ENCODE measurements around the gene ENO4. TPM values are rescaled to one million over a fixed set of nuclear protein-coding genes. Genes with fewer than 3 reads are reported as not detected.

ENO4 gene
- total RNA-seq, 2 experiments from 2014 or later, result not detected

- no peak overlapping the region for H3K27ac Mint-ChIP-seq
- ChIA-PET CTCF (no interaction called here), POLR2A (no interaction called here)
- no peak for DNase-seq
- H3K27me3 Mint-ChIP-seq (ENCODE audit: low read depth), result peaks cover 3% of the 10 kb centered on the region
- H3K36me3 Mint-ChIP-seq (ENCODE audit: low read depth), result no peaks in the 10 kb centered on the region
- no peak for ATAC-seq
- no peak overlapping the region for H3K4me3 Mint-ChIP-seq
- H3K9me3 Mint-ChIP-seq (ENCODE audit: insufficient read depth), result no peaks in the 10 kb centered on the region
- no peaks in the 10 kb centered on the region for H3K4me1 Mint-ChIP-seq (ENCODE audit: low read depth)
Measured at GRCh38 chr10:116811691-116812090, 37.6 kb upstream of the ENO4 start.

- no peak for ATAC-seq
- CTCF ChIA-PET, result no interaction called here
- Mint-ChIP-seq H3K4me3 (no peak overlapping the region), H3K27me3 (ENCODE audit: low read depth) (peaks cover 3% of the 10 kb centered on the region), H3K36me3 (ENCODE audit: low read depth) (no peaks in the 10 kb centered on the region), H3K27ac (no peak overlapping the region), H3K4me1 (ENCODE audit: low read depth) (no peaks in the 10 kb centered on the region), H3K9me3 (ENCODE audit: insufficient read depth) (no peaks in the 10 kb centered on the region)
- DNase-seq, result no peak
- POLR2A ChIA-PET, result no interaction called here
Measured at GRCh38 chr10:116815641-116816415, 33.5 kb upstream of the ENO4 start.

DNA sequence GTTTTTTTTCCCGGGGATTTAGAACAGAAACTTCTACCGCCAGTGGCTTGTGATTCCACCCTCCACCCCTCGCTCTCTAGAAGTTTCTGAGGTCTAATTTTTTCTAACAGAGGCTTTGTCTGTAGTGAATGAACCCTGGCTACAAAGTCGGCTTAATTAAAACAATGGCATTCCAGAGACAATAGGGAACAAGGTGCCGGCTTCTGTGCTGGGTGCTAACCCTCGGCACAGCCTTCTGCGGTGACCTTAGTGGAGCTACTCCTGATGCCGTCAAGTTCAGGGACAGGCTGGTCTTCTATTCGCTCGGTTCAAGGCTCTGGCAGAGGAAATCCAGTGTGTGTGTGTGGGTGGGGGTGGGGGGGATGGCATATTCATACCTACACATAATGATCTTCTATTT is 32.1 kb upstream of the ENO4 start:
- DNase-seq, result no peak
- Mint-ChIP-seq H3K4me3 (no peak overlapping the region), H3K27me3 (ENCODE audit: low read depth) (peaks cover 3% of the 10 kb centered on the region), H3K27ac (no peak overlapping the region), H3K9me3 (ENCODE audit: insufficient read depth) (no peaks in the 10 kb centered on the region), H3K4me1 (ENCODE audit: low read depth) (no peaks in the 10 kb centered on the region), H3K36me3 (ENCODE audit: low read depth) (no peaks in the 10 kb centered on the region)
- ChIA-PET POLR2A (no interaction called here), CTCF (interaction anchor here (1.0 kb wide), 1 partner anchor 135 kb away, joined by 3 read pairs; no protein-coding TSS in a partner anchor)
- no peak for ATAC-seq

GRCh38 chr10:116817780-116818343 is 31.4 kb upstream of the ENO4 start:
- ATAC-seq (no peak), DNase-seq (no peak)
- Mint-ChIP-seq H3K4me3 (no peak overlapping the region), H3K27me3 (ENCODE audit: low read depth) (peaks cover under 1% of the 10 kb centered on the region), H3K27ac (no peak overlapping the region), H3K9me3 (ENCODE audit: insufficient read depth) (no peaks in the 10 kb centered on the region), H3K4me1 (ENCODE audit: low read depth) (no peaks in the 10 kb centered on the region), H3K36me3 (ENCODE audit: low read depth) (no peaks in the 10 kb centered on the region)
- ChIA-PET CTCF (no interaction called here), POLR2A (no interaction called here)

- H3K27me3 Mint-ChIP-seq (ENCODE audit: low read depth), result no peaks in the 10 kb centered on the region
- H3K4me1 Mint-ChIP-seq (ENCODE audit: low read depth), result no peaks in the 10 kb centered on the region
- H3K4me3 Mint-ChIP-seq, result no peak overlapping the region
- H3K36me3 Mint-ChIP-seq (ENCODE audit: low read depth), result no peaks in the 10 kb centered on the region
- DNase-seq, result no peak
- CTCF ChIA-PET, result no interaction called here
- ATAC-seq, result no peak
- H3K9me3 Mint-ChIP-seq (ENCODE audit: insufficient read depth), result no peaks in the 10 kb centered on the region
- POLR2A ChIA-PET, result no interaction called here
- H3K27ac Mint-ChIP-seq, result no peak overlapping the region
Measured at GRCh38 chr10:116819999-116820677, 29.2 kb upstream of the ENO4 start.

- ATAC-seq (no peak), DNase-seq (no peak)
- Mint-ChIP-seq H3K4me3 (no peak overlapping the region), H3K4me1 (ENCODE audit: low read depth) (no peaks in the 10 kb centered on the region), H3K9me3 (ENCODE audit: insufficient read depth) (no peaks in the 10 kb centered on the region), H3K27ac (no peak overlapping the region), H3K27me3 (ENCODE audit: low read depth) (no peaks in the 10 kb centered on the region), H3K36me3 (ENCODE audit: low read depth) (no peaks in the 10 kb centered on the region)
- ChIA-PET POLR2A (no interaction called here), CTCF (interaction anchor here (1.1 kb wide), 1 partner anchor 38 kb away, joined by 3 read pairs; no protein-coding TSS in a partner anchor)
Measured at GRCh38 chr10:116825901-116826300, 23.4 kb upstream of the ENO4 start.

- no peak overlapping the region for H3K4me3 Mint-ChIP-seq
- H3K36me3 Mint-ChIP-seq (ENCODE audit: low read depth), result no peaks in the 10 kb centered on the region
- ATAC-seq (no peak), DNase-seq (no peak)
- ChIA-PET CTCF (interaction anchor here (1.1 kb wide), 1 partner anchor 38 kb away, joined by 3 read pairs; no protein-coding TSS in a partner anchor), POLR2A (no interaction called here)
- no peaks in the 10 kb centered on the region for H3K4me1 Mint-ChIP-seq (ENCODE audit: low read depth)
- peaks cover 3% of the 10 kb centered on the region for H3K27me3 Mint-ChIP-seq (ENCODE audit: low read depth)
- no peaks in the 10 kb centered on the region for H3K9me3 Mint-ChIP-seq (ENCODE audit: insufficient read depth)
- H3K27ac Mint-ChIP-seq, result no peak overlapping the region
Measured at GRCh38 chr10:116826803-116827202, 22.5 kb upstream of the ENO4 start.

- H3K9me3 Mint-ChIP-seq (ENCODE audit: insufficient read depth), result no peaks in the 10 kb centered on the region
- DNase-seq (no peak), ATAC-seq (no peak)
- peaks cover 3% of the 10 kb centered on the region for H3K27me3 Mint-ChIP-seq (ENCODE audit: low read depth)
- no peak overlapping the region for H3K4me3 Mint-ChIP-seq
- H3K4me1 Mint-ChIP-seq (ENCODE audit: low read depth), result no peaks in the 10 kb centered on the region
- ChIA-PET POLR2A (no interaction called here), CTCF (interaction anchor here (1.4 kb wide), 1 partner anchor 12 kb away, joined by 3 read pairs; no protein-coding TSS in a partner anchor)
- H3K36me3 Mint-ChIP-seq (ENCODE audit: low read depth), result no peaks in the 10 kb centered on the region
- H3K27ac Mint-ChIP-seq, result no peak overlapping the region
Measured at GRCh38 chr10:116827214-116827671, 22.1 kb upstream of the ENO4 start.

DNA sequence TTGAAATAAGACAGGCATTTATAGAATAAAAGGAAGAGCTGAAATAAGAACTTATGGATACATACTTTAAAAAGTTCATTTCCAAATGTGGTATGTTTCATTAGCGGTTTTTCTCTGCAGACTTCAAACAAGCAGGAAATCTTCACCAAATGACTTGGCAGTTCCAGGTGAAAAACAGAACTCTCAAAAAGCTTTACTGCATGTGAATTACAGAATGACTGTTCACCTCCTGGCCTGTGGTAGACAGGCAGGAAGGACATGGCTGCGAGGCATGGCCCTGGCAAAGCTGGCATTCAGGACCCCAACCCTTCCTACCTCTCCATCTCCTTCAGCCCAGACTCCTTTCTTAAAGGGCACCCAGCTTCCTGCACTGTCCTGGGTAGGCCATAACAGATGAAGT is 21.2 kb upstream of the ENO4 start:
- DNase-seq, result no peak
- ChIA-PET POLR2A (no interaction called here), CTCF (interaction anchor here (1.4 kb wide), 1 partner anchor 11 kb away, joined by 3 read pairs; no protein-coding TSS in a partner anchor)
- Mint-ChIP-seq H3K36me3 (ENCODE audit: low read depth) (no peaks in the 10 kb centered on the region), H3K27ac (no peak overlapping the region), H3K27me3 (ENCODE audit: low read depth) (peaks cover 3% of the 10 kb centered on the region), H3K4me3 (no peak overlapping the region), H3K4me1 (ENCODE audit: low read depth) (no peaks in the 10 kb centered on the region), H3K9me3 (ENCODE audit: insufficient read depth) (no peaks in the 10 kb centered on the region)
- no peak for ATAC-seq

- H3K9me3 Mint-ChIP-seq (ENCODE audit: insufficient read depth), result no peaks in the 10 kb centered on the region
- H3K27ac Mint-ChIP-seq, result no peak overlapping the region
- POLR2A ChIA-PET, result no interaction called here
- CTCF ChIA-PET, result no interaction called here
- peaks cover 3% of the 10 kb centered on the region for H3K27me3 Mint-ChIP-seq (ENCODE audit: low read depth)
- no peak overlapping the region for H3K4me3 Mint-ChIP-seq
- DNase-seq (no peak), ATAC-seq (no peak)
- no peaks in the 10 kb centered on the region for H3K36me3 Mint-ChIP-seq (ENCODE audit: low read depth)
- no peaks in the 10 kb centered on the region for H3K4me1 Mint-ChIP-seq (ENCODE audit: low read depth)
Measured at GRCh38 chr10:116829711-116830110, 19.6 kb upstream of the ENO4 start.

DNA sequence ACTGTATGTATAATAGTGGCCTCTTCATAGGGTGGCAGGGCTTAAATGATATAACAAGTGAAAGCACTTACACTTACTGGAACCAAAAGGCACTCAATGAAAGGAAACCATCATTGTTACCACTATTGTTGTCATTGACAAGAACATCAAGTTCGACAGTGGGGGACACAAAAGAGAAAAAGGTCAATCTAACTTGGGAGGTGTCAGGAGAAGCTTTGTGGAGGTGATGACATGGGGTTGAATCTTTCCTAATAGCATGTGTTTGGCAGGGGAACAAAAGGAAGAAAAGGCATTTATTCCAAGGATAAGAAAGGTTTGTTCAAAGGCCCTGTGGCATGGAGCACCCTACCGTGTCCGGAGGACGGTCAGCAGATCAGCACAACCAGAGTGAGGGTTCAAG is 18.2 kb upstream of the ENO4 start:
- H3K4me1 Mint-ChIP-seq (ENCODE audit: low read depth), result no peaks in the 10 kb centered on the region
- H3K27ac Mint-ChIP-seq, result no peak overlapping the region
- ATAC-seq, result no peak
- ChIA-PET POLR2A (no interaction called here), CTCF (no interaction called here)
- no peaks in the 10 kb centered on the region for H3K36me3 Mint-ChIP-seq (ENCODE audit: low read depth)
- no peaks in the 10 kb centered on the region for H3K9me3 Mint-ChIP-seq (ENCODE audit: insufficient read depth)
- no peak overlapping the region for H3K4me3 Mint-ChIP-seq
- peaks cover 3% of the 10 kb centered on the region for H3K27me3 Mint-ChIP-seq (ENCODE audit: low read depth)
- no peak for DNase-seq

GRCh38 chr10:116831790-116832189 is 17.5 kb upstream of the ENO4 start:
- no peak overlapping the region for H3K27ac Mint-ChIP-seq
- no peaks in the 10 kb centered on the region for H3K9me3 Mint-ChIP-seq (ENCODE audit: insufficient read depth)
- ChIA-PET POLR2A (no interaction called here), CTCF (no interaction called here)
- ATAC-seq, result no peak
- H3K4me1 Mint-ChIP-seq (ENCODE audit: low read depth), result no peaks in the 10 kb centered on the region
- H3K36me3 Mint-ChIP-seq (ENCODE audit: low read depth), result no peaks in the 10 kb centered on the region
- no peak for DNase-seq
- no peak overlapping the region for H3K4me3 Mint-ChIP-seq
- H3K27me3 Mint-ChIP-seq (ENCODE audit: low read depth), result peaks cover 3% of the 10 kb centered on the region
